Prostate gland (tissue), 2 donors: Measurements from ENCODE around the gene KCNH2. TPM values are rescaled to one million over a fixed set of nuclear protein-coding genes. Genes with fewer than 3 reads are reported as not detected.

Experiments
- DNase-seq: peaks from one replicate; pipeline ENCODE4 v3.0.0-alpha.2; 2019; ENCODE audit warnings: low spot score
- H3K27ac ChIP-seq, 2 donors: fragments of 200-600 bp; sonication (generic); 2 replicates each; pipeline ENCODE4 v1.5.1; 2017 to 2019
- H3K27me3 ChIP-seq: fragments of 200-600 bp; sonication (generic); replicated peaks from 2 replicates; pipeline ENCODE4 v1.5.1; 2019; ENCODE audit not compliant: insufficient read depth
- H3K36me3 ChIP-seq, 2 donors: fragments of 200-600 bp; sonication (generic); 1 replicate in 1 of 2; 2 replicates in 1 of 2; pipeline versions ENCODE4 v1.5.1 to v1.8.1; 2017 to 2019
- H3K4me1 ChIP-seq: fragments of 200-600 bp; sonication (generic); replicated peaks from 2 replicates; pipeline ENCODE4 v1.5.1; 2019
- H3K4me3 ChIP-seq, 2 donors: fragments of 200-600 bp; sonication (generic); 2 replicates each; pipeline ENCODE4 v1.5.1; 2017 to 2019
- H3K9me3 ChIP-seq: fragments of 200-600 bp; sonication (generic); 2 replicates; pipeline ENCODE4 v1.5.1; 2017
- CTCF ChIP-seq, 4 experiments: fragments of 200-600 bp in 2 of 4; fragments of 450-650 bp in 2 of 4; sonication (generic) in 2 of 4; IDR thresholded peaks; 1 replicate in 3 of 4; 2 replicates in 1 of 4; pipeline ENCODE4 v1.5.1; 2016 to 2019; ENCODE audit warnings: antibody characterized with exemption in 4 of 4, mild to moderate bottlenecking in 2 of 4, moderate library complexity in 2 of 4
- POLR2A ChIP-seq: fragments of 450-650 bp; IDR thresholded peaks from one replicate; pipeline ENCODE4 v1.6.1; 2016; ENCODE audit warnings: antibody characterized with exemption, mild to moderate bottlenecking
- POLR2AphosphoS5 ChIP-seq: sonication (generic); formaldehyde crosslinking; IDR thresholded peaks from one replicate; pipeline ENCODE4 v1.6.1; 2017; ENCODE audit warnings: antibody characterized with exemption
- WGBS: methylation state at CpG from one replicate; pipeline ENCODE4 v1.1.5; 2018; 5-methylcytosine and 5-hydroxymethylcytosine counted together
- intact Hi-C: fragments of 100-400 bp; cut with DNase I; formaldehyde crosslinking; loops from one replicate; pipeline ENCODE4 v1.14.2; 2022
- total RNA-seq, 2 donors: library from RNA; depleted of rRNA; stranded (reverse); fragments of >200 nt; gene quantifications; one replicate each; pipeline ENCODE4 v1.1.0, GENCODE V29; 2016

The KCNH2 gene
- total RNA-seq, 2 donors from 2014 or later, result 10.1 to 184 TPM

DNA sequence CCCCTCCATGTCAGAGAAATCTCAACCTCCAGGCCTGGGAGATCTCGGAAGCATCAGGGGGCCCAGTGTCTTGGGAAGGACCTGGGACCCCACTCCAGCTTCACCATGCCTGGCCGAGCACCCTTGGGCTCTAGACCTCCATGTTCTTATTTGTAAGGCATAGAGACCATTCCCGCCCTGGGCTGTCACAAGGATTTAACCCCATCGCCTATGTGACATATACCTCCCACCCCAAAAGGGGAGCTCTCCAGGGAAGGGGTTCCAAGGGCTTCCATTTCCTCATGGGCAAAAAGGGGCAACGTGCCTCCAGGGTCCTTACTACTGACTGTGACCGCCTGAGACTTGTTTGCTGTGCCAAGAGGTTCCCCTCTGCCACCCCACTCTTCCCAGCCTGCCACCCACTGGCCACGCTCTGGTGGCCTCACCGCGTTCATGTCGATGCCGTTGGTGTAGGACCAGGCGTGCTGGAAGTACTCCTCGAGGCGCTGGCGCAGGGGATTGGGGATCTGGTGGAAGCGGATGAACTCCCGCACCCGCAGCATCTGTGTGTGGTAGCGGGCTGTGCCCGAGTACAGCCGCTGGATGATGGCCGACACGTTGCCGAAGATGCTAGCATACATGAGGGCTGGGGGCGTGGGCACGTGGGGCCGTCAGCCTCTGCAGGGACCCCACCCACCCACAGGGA, 27.5 kb downstream of the KCNH2 start:
- Histone ChIP-seq H3K27ac (no peak overlapping the region), H3K4me3 (no peak overlapping the region), H3K4me1 (no peaks in the 10 kb centered on the region), H3K36me3 (no peaks in the 10 kb centered on the region), H3K9me3 (no peaks in the 10 kb centered on the region), H3K27me3 (no peaks in the 10 kb centered on the region)
- intact Hi-C loops, result no loop called here
- WGBS, result 94% methylated on average over 27 of the region's 27 CpGs
- TF ChIP-seq POLR2A (no peak), POLR2AphosphoS5 (no peak), CTCF (IDR thresholded peaks at IDR 0.05) (no peak)
- DNase-seq, result no peak

- Histone ChIP-seq H3K9me3 (no peaks in the 10 kb centered on the region), H3K36me3 (no peaks in the 10 kb centered on the region), H3K27me3 (no peaks in the 10 kb centered on the region), H3K4me1 (no peaks in the 10 kb centered on the region), H3K4me3 (no peak overlapping the region), H3K27ac (no peak overlapping the region)
- intact Hi-C loops, result no loop called here
- TF ChIP-seq CTCF (IDR thresholded peaks at IDR 0.05) (no peak), POLR2A (no peak), POLR2AphosphoS5 (no peak)
- 92% methylated on average over 14 of the region's 16 CpGs for WGBS
- DNase-seq, result no peak
These were observed 28.1 kb downstream of the KCNH2 start for GRCh38 chr7:150949971-150950491.

DNA sequence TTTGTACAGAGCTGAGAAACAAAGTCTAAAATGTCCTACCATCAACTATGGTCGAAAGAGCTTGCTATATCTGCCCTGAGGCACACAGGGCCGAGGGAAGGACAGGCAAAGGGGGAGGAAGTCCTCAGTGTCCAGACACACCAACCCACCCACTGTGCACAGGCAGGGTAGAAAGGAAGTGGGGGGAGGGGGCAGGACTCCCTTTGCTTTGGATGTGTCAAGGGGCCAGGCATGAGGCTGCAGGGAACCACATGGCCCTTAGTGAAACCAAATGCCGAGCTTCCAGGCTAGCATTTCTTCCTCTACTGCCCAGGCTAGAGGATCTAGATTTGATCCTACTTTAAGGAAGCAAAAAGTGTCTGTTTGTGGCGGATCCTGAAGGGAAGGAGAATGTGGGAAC, 28.6 kb downstream of the KCNH2 start:
- TF ChIP-seq CTCF (IDR thresholded peaks at IDR 0.05) (no peak), POLR2A (no peak), POLR2AphosphoS5 (no peak)
- WGBS, result 76% methylated on average over 4 of the region's 4 CpGs
- Histone ChIP-seq H3K4me1 (no peaks in the 10 kb centered on the region), H3K9me3 (no peaks in the 10 kb centered on the region), H3K4me3 (no peak overlapping the region), H3K27me3 (no peaks in the 10 kb centered on the region), H3K36me3 (no peaks in the 10 kb centered on the region), H3K27ac (no peak overlapping the region)
- no peak for DNase-seq
- intact Hi-C loops, result no loop called here

DNA sequence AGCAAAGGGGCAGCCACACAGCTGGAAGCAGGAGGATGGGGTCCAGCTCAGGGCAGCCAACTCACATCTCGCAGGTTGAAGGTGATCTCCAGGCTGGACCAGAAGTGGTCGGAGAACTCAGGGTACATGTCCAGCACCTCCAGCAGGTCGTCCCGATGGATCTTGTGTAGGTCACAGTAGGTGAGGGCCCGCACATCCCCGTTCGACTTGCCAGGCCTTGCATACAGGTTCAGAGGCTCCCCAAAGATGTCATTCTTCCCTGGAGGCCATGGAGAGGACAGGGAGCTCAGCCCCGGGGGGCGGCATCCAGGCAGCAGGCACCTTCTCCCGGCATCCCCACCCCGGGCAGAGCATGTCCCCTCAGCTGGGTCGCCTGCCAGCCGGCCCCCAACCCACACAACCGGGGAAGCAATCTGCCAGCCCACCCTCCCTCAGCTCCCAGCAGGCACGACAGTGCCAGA, 29.3 kb downstream of the KCNH2 start:
- no peaks in the 10 kb centered on the region for H3K27me3 ChIP-seq
- no peaks in the 10 kb centered on the region for H3K36me3 ChIP-seq
- no peak overlapping the region for H3K4me3 ChIP-seq
- H3K4me1 ChIP-seq, result no peaks in the 10 kb centered on the region
- no peak for TF ChIP-seq CTCF (IDR thresholded peaks at IDR 0.05)
- TF ChIP-seq POLR2AphosphoS5, result no peak
- TF ChIP-seq POLR2A, result no peak
- 91% methylated on average over 15 of the region's 15 CpGs for whole genome bisulfite sequencing
- H3K27ac ChIP-seq, result no peak overlapping the region
- intact Hi-C loops, result no loop called here
- no peak for DNase-seq
- H3K9me3 ChIP-seq, result no peaks in the 10 kb centered on the region
